Ascending aorta (tissue), 2 donors: ENCODE results near the gene MYH9. TPM values are rescaled to one million over a fixed set of nuclear protein-coding genes. Genes with fewer than 3 reads are reported as not detected.
A peak's percentile ranks its signal among the peaks of the same experiment; 100 is the strongest.

Experiments
- DNase-seq, 2 donors: peaks; one replicate each; pipeline ENCODE4 v3.0.0-alpha.2; 2019; ENCODE audit warnings: low spot score in 2 of 2
- H3K27ac ChIP-seq, 2 donors: fragments of 200-600 bp; sonication (generic); one replicate each; pipeline ENCODE4 v1.5.1; 2016 to 2017; ENCODE audit warnings: mild to moderate bottlenecking in 1 of 2
- H3K27me3 ChIP-seq: fragments of 200-600 bp; sonication (generic); one replicate; pipeline ENCODE4 v1.5.1; 2017
- H3K36me3 ChIP-seq, 2 donors: fragments of 200-600 bp; sonication (generic); one replicate each; pipeline ENCODE4 v1.5.1; 2016
- H3K4me1 ChIP-seq, 2 donors: fragments of 200-600 bp; sonication (generic); one replicate each; pipeline ENCODE4 v1.5.1; 2016 to 2017; ENCODE audit warnings: mild to moderate bottlenecking in 1 of 2
- H3K4me3 ChIP-seq, 2 donors: fragments of 200-600 bp; sonication (generic); one replicate each; pipeline ENCODE4 v1.5.1; 2016 to 2017; ENCODE audit warnings: mild to moderate bottlenecking in 1 of 2
- H3K9me3 ChIP-seq, 2 donors: fragments of 200-600 bp; sonication (generic); one replicate each; pipeline ENCODE4 v1.5.1; 2016
- CTCF ChIP-seq, 3 experiments: fragments of 200-600 bp in 2 of 3; fragments of 450-650 bp in 1 of 3; sonication (generic) in 2 of 3; IDR thresholded peaks; one replicate each; pipeline ENCODE4 v1.5.1; 2016 to 2019; ENCODE audit warnings: antibody characterized with exemption in 3 of 3, mild to moderate bottlenecking in 1 of 3, moderate library complexity in 1 of 3
- intact Hi-C: fragments of 100-400 bp; cut with DNase I; formaldehyde crosslinking; loops from one replicate; pipeline ENCODE4 v1.15.1; 2023
- total RNA-seq: library from RNA; depleted of rRNA; stranded (reverse); fragments of >200 nt; gene quantifications from one replicate; pipeline ENCODE4 v1.1.0, GENCODE V29; 2016

MYH9 gene
- total RNA-seq, result 1,114 TPM

GRCh38 chr22:36387959-36388726, at the start of gene MYH9:
Gene MYH9 (minus strand): TSS chr22:36387967. CDS start chr22:36349236, 38,731 bp downstream.
- H3K36me3 ChIP-seq, result peaks cover 6 to 23% of the 10 kb centered on the region in 2 donors
- H3K27me3 ChIP-seq, result no peaks in the 10 kb centered on the region
- no peaks in the 10 kb centered on the region for H3K9me3 ChIP-seq
- peak within 1 kb of the TSS; percentile 92 to 100 for H3K4me3 ChIP-seq
- TF ChIP-seq CTCF (IDR thresholded peaks at IDR 0.05), result no peak
- peaks cover 12 to 15% of the 10 kb centered on the region in 2 donors for H3K4me1 ChIP-seq
- peak; percentile 100 for DNase-seq
- H3K27ac ChIP-seq, result peak within 1 kb of the TSS; percentile 86 to 95
- intact Hi-C loops, result loop anchor here (1.0 to 10.0 kb wide), 4 partner anchors 63 to 233 kb away; no protein-coding TSS in a partner anchor

- Histone ChIP-seq H3K4me3 (no peak overlapping the region), H3K36me3 (no peaks in the 10 kb centered on the region), H3K27ac (no peak overlapping the region), H3K27me3 (no peaks in the 10 kb centered on the region), H3K4me1 (peaks cover 0 to 4% of the 10 kb centered on the region in 2 donors), H3K9me3 (no peaks in the 10 kb centered on the region)
- intact Hi-C loops, result no loop called here
- no peak for DNase-seq
- TF ChIP-seq CTCF (IDR thresholded peaks at IDR 0.05), result no peak
These were observed 48.0 kb upstream of the MYH9 start for GRCh38 chr22:36435516-36436415.

- H3K9me3 ChIP-seq, result no peaks in the 10 kb centered on the region
- intact Hi-C loops, result no loop called here
- no peak for TF ChIP-seq CTCF (IDR thresholded peaks at IDR 0.05)
These were observed 45.8 kb upstream of the MYH9 start for GRCh38 chr22:36433318-36434231.

GRCh38 chr22:36432592-36433317, 45.0 kb upstream of the MYH9 start:
- Histone ChIP-seq H3K27me3 (no peaks in the 10 kb centered on the region), H3K4me3 (no peak overlapping the region), H3K27ac (no peak overlapping the region), H3K36me3 (no peaks in the 10 kb centered on the region), H3K9me3 (no peaks in the 10 kb centered on the region), H3K4me1 (no peaks in the 10 kb centered on the region)
- no peak for DNase-seq
- no peak for TF ChIP-seq CTCF (IDR thresholded peaks at IDR 0.05)
- intact Hi-C loops, result no loop called here

More at GRCh38 chr22:36433318-36434231, 45.8 kb upstream of the MYH9 start:
- Histone ChIP-seq H3K4me3 (no peak overlapping the region), H3K4me1 (no peaks in the 10 kb centered on the region), H3K27me3 (no peaks in the 10 kb centered on the region), H3K27ac (no peak overlapping the region), H3K36me3 (no peaks in the 10 kb centered on the region)
- no peak for DNase-seq
